Amniotic epithelial cell (primary cell): Measurements from ENCODE around the gene CFAP157.
"Not testable (repeated sequence)": the region's sequence is repeated elsewhere in the genome, so short reads cannot be mapped to it uniquely, and the experiment has no call there.

Source experiments
- DNase-seq: peaks from one replicate; pipeline ENCODE4 v3.0.0-alpha.2; 2010; ENCODE audit warnings: low read depth

Gene CFAP157

GRCh38 chr9:127735530-127736185 is 28.9 kb downstream of the CFAP157 start:
- DNase-seq: no peak

- no peak for DNase-seq
These were observed 31.9 kb downstream of the CFAP157 start for GRCh38 chr9:127738666-127739065.

GRCh38 chr9:127739614-127740330 is 33.0 kb downstream of the CFAP157 start:
- no peak for DNase-seq

- DNase-seq: peak; percentile 74
These were observed 35.1 kb downstream of the CFAP157 start for GRCh38 chr9:127741831-127742434.

GRCh38 chr9:127742435-127743088 is 35.8 kb downstream of the CFAP157 start:
- DNase-seq: peak; percentile 85

- DNase-seq: no peak
These were observed 37.8 kb downstream of the CFAP157 start for GRCh38 chr9:127744398-127745110.

- no peak for DNase-seq
These were observed 40.3 kb downstream of the CFAP157 start for GRCh38 chr9:127746959-127747569.

GRCh38 chr9:127749090-127749787 is 42.5 kb downstream of the CFAP157 start:
- DNase-seq: no peak

- DNase-seq: no peak
These were observed 44.7 kb downstream of the CFAP157 start for GRCh38 chr9:127751269-127752054.

GRCh38 chr9:127753148-127753547 is 46.4 kb downstream of the CFAP157 start:
- no peak for DNase-seq

GRCh38 chr9:127753622-127754021 is 46.8 kb downstream of the CFAP157 start:
- no peak for DNase-seq

- no peak for DNase-seq
These were observed 47.6 kb downstream of the CFAP157 start for GRCh38 chr9:127754099-127755060.

- no peak for DNase-seq
These were observed 48.6 kb downstream of the CFAP157 start for GRCh38 chr9:127755061-127756060.

GRCh38 chr9:127756233-127756632 is 49.4 kb downstream of the CFAP157 start:
- DNase-seq: no peak

- DNase-seq: not testable (repeated sequence)
These were observed 50.0 kb downstream of the CFAP157 start for GRCh38 chr9:127756776-127757175.

GRCh38 chr9:127758843-127759242 is 52.1 kb downstream of the CFAP157 start:
- no peak for DNase-seq

GRCh38 chr9:127761061-127761460 is 54.3 kb downstream of the CFAP157 start:
- no peak for DNase-seq

- no peak for DNase-seq
These were observed 54.7 kb downstream of the CFAP157 start for GRCh38 chr9:127761491-127761956.
